Measurements from ENCODE around the gene UBXN7. TPM values are rescaled to one million over a fixed set of nuclear protein-coding genes. Genes with fewer than 3 reads are reported as not detected.
A peak's percentile ranks its signal among the peaks of the same experiment; 100 is the strongest.

The UBXN7 gene
- total and polyA plus RNA-seq, 2 of the 13 experiments (the other 11 are each of a cell fraction or from before 2014, with no cell fraction given): 12.5 to 15.9 TPM

GRCh38 chr3:196398782-196399181, 33.4 kb downstream of the UBXN7 start:
- Histone ChIP-seq H3K4me3 (replicated peaks in 1 of 3; ENCODE audit: insufficient read depth in 1 of 3, low read depth in 2 of 3, low read length in 3 of 3) (no peak overlapping the region), H3K36me3 (replicated peaks in 1 of 2; ENCODE audit: control insufficient read depth in 1 of 2, insufficient read depth in 2 of 2, low read length in 2 of 2) (peaks cover 15 to 59% of the 10 kb centered on the region in 2 experiments), H3K4me2 (ENCODE audit: low read depth, low read length) (no peak overlapping the region), H3K79me2 (ENCODE audit: insufficient read depth, low read length) (no peaks in the 10 kb centered on the region), H3K9me3 (ENCODE audit: low read length) (no peaks in the 10 kb centered on the region), H4K20me1 (ENCODE audit: insufficient read depth, low read length) (peaks cover 3% of the 10 kb centered on the region; the same call in 1 of the 2 replicates), H3K4me1 (ENCODE audit: insufficient read depth, low read length) (no peaks in the 10 kb centered on the region), H2AFZ (ENCODE audit: low read length) (no peak overlapping the region), H3K27me3 (ENCODE audit: control insufficient read depth in 1 of 2, insufficient read depth in 2 of 2, low read length in 2 of 2) (no peaks in the 10 kb centered on the region), H3K27ac (ENCODE audit: extremely low read length, insufficient read depth, low read length) (no peak overlapping the region), H3K9ac (ENCODE audit: insufficient read depth, low read depth, low read length) (no peak overlapping the region)
- ChIA-PET CTCF (ENCODE audit: low intra/inter-chr PET ratio, low total read pairs) (no interaction called here), POLR2A (no interaction called here)
- intact Hi-C loops (cut with micrococcal nuclease; ENCODE audit: unreplicated experiment): no loop called here
- no TSS peak for BruUV-seq (replicated peaks)
- WGBS (ENCODE audit: low lambda C conversion rate): 96% methylated on average over 7 of the region's 7 CpGs
- FAIRE-seq: no peak
- TF ChIP-seq TEAD2 (CRISPR knock-in tag; IDR thresholded peaks at IDR 0.05) (no peak), SMAD9 (CRISPR knock-in tag; IDR thresholded peaks at IDR 0.05) (no peak), ZNF772 (CRISPR knock-in tag; IDR thresholded peaks at IDR 0.05) (no peak), U2AF1 (optimal IDR thresholded peaks at IDR 0.05; ENCODE audit: low read depth, low read length) (no peak), SSRP1 (CRISPR knock-in tag; IDR thresholded peaks at IDR 0.05) (no peak), HNRNPK (IDR thresholded peaks at IDR 0.05; ENCODE audit: low read depth, low read length, poor library complexity, severe bottlenecking) (no peak), NR2C2 (CRISPR knock-in tag; IDR thresholded peaks at IDR 0.05; ENCODE audit: borderline replicate concordance) (no peak), ZNF775 (CRISPR knock-in tag; IDR thresholded peaks at IDR 0.05; ENCODE audit: borderline replicate concordance) (no peak), TMF1 (CRISPR knock-in tag; IDR thresholded peaks at IDR 0.05; ENCODE audit: low read depth) (no peak), SNAI1 (CRISPR knock-in tag; IDR thresholded peaks at IDR 0.05; ENCODE audit: borderline replicate concordance) (no peak)
- in situ Hi-C loops (cut with HindIII; ENCODE audit: extremely low pct_ligation_motif_present, low pct_unique_long_range_greater_than_20kb): no loop called here
- ATAC-seq: no peak
- DNase-seq (ENCODE audit: low spot score): no peak

- H3K9me3 ChIP-seq (ENCODE audit: low read length): no peaks in the 10 kb centered on the region
- H3K4me2 ChIP-seq (ENCODE audit: low read depth, low read length): no peak overlapping the region
- WGBS (ENCODE audit: low lambda C conversion rate): 81% methylated on average over 3 of the region's 3 CpGs
- CTCF ChIA-PET (ENCODE audit: low intra/inter-chr PET ratio, low total read pairs): no interaction called here
- no peaks in the 10 kb centered on the region for H3K79me2 ChIP-seq (ENCODE audit: insufficient read depth, low read length)
- BruUV-seq (replicated peaks): TSS peak; percentile 46
- peaks cover 12 to 55% of the 10 kb centered on the region in 2 experiments for H3K36me3 ChIP-seq (replicated peaks in 1 of 2; ENCODE audit: control insufficient read depth in 1 of 2, insufficient read depth in 2 of 2, low read length in 2 of 2)
- H3K27me3 ChIP-seq (ENCODE audit: control insufficient read depth in 1 of 2, insufficient read depth in 2 of 2, low read length in 2 of 2): no peaks in the 10 kb centered on the region
- no peak overlapping the region for H3K4me3 ChIP-seq (replicated peaks in 1 of 3; ENCODE audit: insufficient read depth in 1 of 3, low read depth in 2 of 3, low read length in 3 of 3)
- no peak for ATAC-seq
- no peak for TF ChIP-seq MIXL1 (CRISPR knock-in tag; IDR thresholded peaks at IDR 0.05)
- peak; percentile 14 for TF ChIP-seq RBM22 (optimal IDR thresholded peaks at IDR 0.05; ENCODE audit: low read length)
- no peak overlapping the region for H2AFZ ChIP-seq (ENCODE audit: low read length)
- no peak for FAIRE-seq
- H3K27ac ChIP-seq (ENCODE audit: extremely low read length, insufficient read depth, low read length): no peak overlapping the region
- peaks cover 3% of the 10 kb centered on the region; the same call in 1 of the 2 replicates for H4K20me1 ChIP-seq (ENCODE audit: insufficient read depth, low read length)
- H3K9ac ChIP-seq (ENCODE audit: insufficient read depth, low read depth, low read length): no peak overlapping the region
- H3K4me1 ChIP-seq (ENCODE audit: insufficient read depth, low read length): no peaks in the 10 kb centered on the region
- DNase-seq (ENCODE audit: low spot score): no peak
- intact Hi-C loops (cut with micrococcal nuclease; ENCODE audit: unreplicated experiment) (no loop called here), in situ Hi-C loops (cut with HindIII; ENCODE audit: extremely low pct_ligation_motif_present, low pct_unique_long_range_greater_than_20kb) (no loop called here)
- POLR2A ChIA-PET: no interaction called here
Observed at GRCh38 chr3:196397941-196398340, 34.3 kb downstream of the UBXN7 start.
